GM21576 (cell line): Measurements from ENCODE around the gene SDC3.

Experiments
- ATAC-seq: cut with Tn5 transposase; IDR thresholded peaks from one replicate; pipeline ENCODE4 v1.9.1; 2021; ENCODE audit warnings: mild to moderate bottlenecking, moderate library complexity; ENCODE audit not compliant: unreplicated experiment

Gene SDC3

GRCh38 chr1:30823969-30824735 is 84.4 kb downstream of the SDC3 start:
- ATAC-seq, result peak; percentile 79

GRCh38 chr1:30823627-30823968 is 85.0 kb downstream of the SDC3 start:
- ATAC-seq, result no peak

- ATAC-seq, result no peak
These were observed 85.5 kb downstream of the SDC3 start for GRCh38 chr1:30822966-30823581.

GRCh38 chr1:30822006-30822405 is 86.6 kb downstream of the SDC3 start:
- no peak for ATAC-seq

- ATAC-seq, result no peak
These were observed 88.3 kb downstream of the SDC3 start for GRCh38 chr1:30820299-30820698.
